ENCODE results near the gene CYLD.

Gene CYLD

GRCh38 chr16:50848755-50849514, 107.0 kb downstream of the CYLD start:
- DNase-seq, result no peak

Measured in activated CD4-positive, alpha-beta T cell treated with anti-CD3 and anti-CD28 coated beads for 4 hours (primary cell).